Upper lobe of right lung (tissue), 1 donor: ENCODE measurements around the gene RPP30. TPM values are rescaled to one million over a fixed set of nuclear protein-coding genes. Genes with fewer than 3 reads are reported as not detected.

ENCODE experiments used
- ATAC-seq: fragments of 200-7000 bp; cut with Tn5 transposase; one replicate; pipeline ENCODE4 v1.9.1; 2020; ENCODE audit warnings: mild to moderate bottlenecking, moderate library complexity
- DNase-seq: peaks from one replicate; pipeline ENCODE4 v3.0.0-alpha.2; 2020
- H3K27ac ChIP-seq: fragments of 200-600 bp; one replicate; pipeline ENCODE4 v1.8.0; 2022
- H3K27me3 ChIP-seq: fragments of 200-600 bp; one replicate; pipeline ENCODE4 v1.8.0; 2022; ENCODE audit warnings: mild to moderate bottlenecking
- H3K36me3 ChIP-seq: fragments of 200-600 bp; one replicate; pipeline ENCODE4 v1.8.0; 2022
- H3K4me1 ChIP-seq: fragments of 200-600 bp; one replicate; pipeline ENCODE4 v1.8.0; 2022
- H3K4me3 ChIP-seq: fragments of 200-600 bp; one replicate; pipeline ENCODE4 v1.8.0; 2022; ENCODE audit warnings: mild to moderate bottlenecking
- H3K9me3 ChIP-seq: fragments of 200-600 bp; one replicate; pipeline ENCODE4 v1.8.0; 2022
- intact Hi-C: fragments of 100-400 bp; cut with DNase I; formaldehyde crosslinking; loops from one replicate; pipeline ENCODE4 v1.11.0; 2022
- total RNA-seq: library from RNA; stranded (reverse); fragmentation: NEBNext Ultra II Directional; extraction: Animal tissue kit (Norgen Biotek cat#: 25700); gene quantifications from one replicate; pipeline ENCODE4 v1.2.1, GENCODE V29; 2021
- TF ChIP-seq, protein P1 (sequence below): fragments of 200-600 bp; IDR thresholded peaks from one replicate; pipeline ENCODE4 v1.8.0; 2022; ENCODE audit warnings: antibody characterized with exemption
- donor health status: DM: no; HTN: yes; CAD: no; lungs with severe emphysema.

Gene RPP30
- total RNA-seq, 1 donor from 2014 or later: 26.1 TPM

DNA sequence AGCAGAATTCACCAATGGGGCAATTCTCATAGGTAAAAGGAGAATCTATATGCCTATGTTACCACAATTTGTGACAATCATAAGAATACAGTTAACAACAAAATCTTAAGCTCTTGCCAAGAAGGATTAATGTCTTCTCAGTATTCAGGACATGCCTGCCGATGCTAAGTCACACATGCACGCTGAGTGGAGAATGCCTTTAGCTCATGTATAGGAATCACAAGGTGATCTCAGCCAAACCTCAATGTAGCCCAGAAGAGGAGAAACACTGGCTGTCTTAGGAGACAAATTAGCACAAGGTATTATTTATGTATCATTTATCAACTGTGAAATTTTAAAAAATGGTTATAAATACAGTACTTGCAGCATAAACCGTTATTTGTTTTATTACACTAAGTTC lies 16.6 kb upstream of the RPP30 start:
- no peaks in the 10 kb centered on the region for H3K9me3 ChIP-seq
- TF ChIP-seq, protein P1, sequence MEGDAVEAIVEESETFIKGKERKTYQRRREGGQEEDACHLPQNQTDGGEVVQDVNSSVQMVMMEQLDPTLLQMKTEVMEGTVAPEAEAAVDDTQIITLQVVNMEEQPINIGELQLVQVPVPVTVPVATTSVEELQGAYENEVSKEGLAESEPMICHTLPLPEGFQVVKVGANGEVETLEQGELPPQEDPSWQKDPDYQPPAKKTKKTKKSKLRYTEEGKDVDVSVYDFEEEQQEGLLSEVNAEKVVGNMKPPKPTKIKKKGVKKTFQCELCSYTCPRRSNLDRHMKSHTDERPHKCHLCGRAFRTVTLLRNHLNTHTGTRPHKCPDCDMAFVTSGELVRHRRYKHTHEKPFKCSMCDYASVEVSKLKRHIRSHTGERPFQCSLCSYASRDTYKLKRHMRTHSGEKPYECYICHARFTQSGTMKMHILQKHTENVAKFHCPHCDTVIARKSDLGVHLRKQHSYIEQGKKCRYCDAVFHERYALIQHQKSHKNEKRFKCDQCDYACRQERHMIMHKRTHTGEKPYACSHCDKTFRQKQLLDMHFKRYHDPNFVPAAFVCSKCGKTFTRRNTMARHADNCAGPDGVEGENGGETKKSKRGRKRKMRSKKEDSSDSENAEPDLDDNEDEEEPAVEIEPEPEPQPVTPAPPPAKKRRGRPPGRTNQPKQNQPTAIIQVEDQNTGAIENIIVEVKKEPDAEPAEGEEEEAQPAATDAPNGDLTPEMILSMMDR: no peak
- no peak overlapping the region for H3K27ac ChIP-seq
- intact Hi-C loops: no loop called here
- no peaks in the 10 kb centered on the region for H3K36me3 ChIP-seq
- peaks cover 10% of the 10 kb centered on the region for H3K4me1 ChIP-seq
- DNase-seq: no peak
- ATAC-seq: no peak
- H3K27me3 ChIP-seq: peaks cover 64% of the 10 kb centered on the region
- no peak overlapping the region for H3K4me3 ChIP-seq

DNA sequence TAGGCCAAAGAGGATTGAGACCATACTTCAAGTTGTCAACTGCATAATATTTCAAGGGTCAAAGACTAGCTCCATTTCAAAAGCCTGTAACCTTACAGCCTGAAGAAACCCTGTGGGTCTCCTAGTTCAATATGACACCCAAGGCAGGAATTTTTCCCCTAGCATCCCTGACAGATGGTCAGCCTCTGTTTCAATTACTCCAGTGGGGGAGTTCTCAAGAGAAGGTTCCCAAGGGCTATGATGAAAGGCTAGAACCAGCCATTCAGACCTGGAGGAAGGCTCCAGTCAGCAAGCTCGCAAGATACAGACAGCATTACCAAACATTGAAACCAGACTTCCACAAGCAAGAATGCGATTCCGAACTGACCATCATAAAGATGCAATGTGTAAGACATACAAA lies 15.5 kb upstream of the RPP30 start:
- intact Hi-C loops: no loop called here
- ATAC-seq: no peak
- Histone ChIP-seq H3K27ac (no peak overlapping the region), H3K36me3 (no peaks in the 10 kb centered on the region), H3K9me3 (no peaks in the 10 kb centered on the region), H3K4me3 (no peak overlapping the region), H3K27me3 (peaks cover 61% of the 10 kb centered on the region), H3K4me1 (peaks cover 10% of the 10 kb centered on the region)
- no peak for DNase-seq
- TF ChIP-seq, protein P1: no peak

DNA sequence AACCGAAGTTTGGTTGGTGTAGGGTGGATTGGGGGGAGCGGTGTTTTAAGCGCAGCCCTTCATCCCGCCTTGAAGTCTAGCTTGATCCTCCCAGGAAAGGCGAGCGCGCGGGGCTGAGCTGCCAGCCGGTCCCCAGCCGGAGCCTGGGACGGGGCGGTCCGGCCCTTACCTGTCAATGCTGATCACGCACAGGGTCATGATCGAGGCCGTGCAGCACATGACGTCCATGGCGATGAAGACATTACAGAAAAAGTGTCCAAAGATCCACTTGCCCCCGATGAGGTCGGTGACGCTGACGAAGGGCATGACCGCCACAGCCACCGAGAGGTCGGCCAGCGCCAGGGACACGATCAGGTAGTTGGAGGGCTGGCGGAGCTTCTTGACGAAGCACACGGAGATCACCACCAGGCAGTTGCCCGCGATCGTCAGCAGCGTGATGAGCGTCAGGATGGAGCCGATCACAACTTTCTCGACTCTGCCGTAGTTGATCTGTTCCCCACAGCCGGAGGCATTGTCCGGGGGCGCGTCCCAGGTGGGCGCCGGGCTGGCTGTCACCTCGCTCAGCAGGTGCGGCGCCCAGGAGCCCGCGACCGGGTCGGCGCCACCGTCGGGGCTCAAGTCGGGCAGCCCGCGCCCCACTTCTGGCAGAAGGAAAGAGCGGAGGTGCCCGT lies 14.7 kb upstream of the RPP30 start:
- no peak for DNase-seq
- Histone ChIP-seq H3K27ac (peak overlapping the region; percentile 24), H3K9me3 (no peaks in the 10 kb centered on the region), H3K36me3 (no peaks in the 10 kb centered on the region), H3K4me1 (peaks cover 10% of the 10 kb centered on the region), H3K27me3 (peaks cover 54% of the 10 kb centered on the region), H3K4me3 (peak overlapping the region; percentile 65)
- intact Hi-C loops: no loop called here
- TF ChIP-seq, protein P1: no peak
- ATAC-seq: peak; percentile 12

DNA sequence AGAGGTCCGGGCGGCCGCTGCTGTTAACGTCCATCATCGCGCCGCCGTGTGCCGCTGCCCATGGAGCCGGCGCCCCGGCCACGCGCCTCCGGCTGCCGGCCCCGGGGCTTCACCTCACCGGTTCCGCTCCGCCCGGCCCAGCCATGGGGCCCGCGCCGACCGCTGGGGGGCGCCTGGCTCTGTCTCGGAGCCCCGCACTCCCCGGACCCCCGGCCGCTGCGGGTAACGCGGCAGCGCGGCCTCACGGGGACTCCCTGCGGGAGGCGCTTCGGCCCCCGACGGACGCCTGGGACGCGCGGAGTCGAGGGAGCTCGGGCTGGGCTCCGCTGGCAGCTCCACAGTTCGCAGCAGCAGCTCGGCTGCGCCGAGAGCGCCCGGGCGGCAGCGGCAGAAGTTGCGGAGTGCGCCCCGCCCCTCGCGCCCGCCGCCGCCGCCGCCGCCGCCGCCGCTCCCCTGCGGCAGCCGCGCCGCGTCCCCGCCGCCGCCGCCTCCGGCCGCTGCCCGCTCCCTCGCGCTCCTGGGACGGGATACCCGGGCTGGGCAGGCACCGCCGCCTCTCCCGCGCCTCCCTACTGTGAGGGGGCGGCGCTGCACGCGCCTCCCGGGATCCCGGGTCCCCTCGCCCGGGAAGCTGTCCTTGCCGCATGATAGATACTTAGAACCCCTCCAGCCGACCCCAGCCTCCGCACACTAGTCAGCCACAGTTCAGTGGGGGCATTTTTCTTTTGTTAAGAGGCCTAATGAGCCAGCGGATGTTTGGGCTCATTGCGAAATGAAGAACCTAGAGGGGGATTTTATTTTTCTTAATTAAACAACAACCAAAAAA lies 13.9 kb upstream of the RPP30 start, which contains the start of gene HTR7:
Gene HTR7, minus strand, starts transcription at position 405 of the 826 bp plus-strand sequence. Its CDS starts 368 bp downstream, at position 37.
- no peaks in the 10 kb centered on the region for H3K36me3 ChIP-seq
- peak within 1 kb of the TSS; percentile 65 for H3K4me3 ChIP-seq
- ATAC-seq (peak; percentile 93), DNase-seq (peak; percentile 84)
- peaks cover 46% of the 10 kb centered on the region for H3K27me3 ChIP-seq
- H3K4me1 ChIP-seq: peaks cover 10% of the 10 kb centered on the region
- TF ChIP-seq, protein P1: peak; percentile 58
- H3K9me3 ChIP-seq: no peaks in the 10 kb centered on the region
- H3K27ac ChIP-seq: peak within 1 kb of the TSS; percentile 42
- intact Hi-C loops: no loop called here

DNA sequence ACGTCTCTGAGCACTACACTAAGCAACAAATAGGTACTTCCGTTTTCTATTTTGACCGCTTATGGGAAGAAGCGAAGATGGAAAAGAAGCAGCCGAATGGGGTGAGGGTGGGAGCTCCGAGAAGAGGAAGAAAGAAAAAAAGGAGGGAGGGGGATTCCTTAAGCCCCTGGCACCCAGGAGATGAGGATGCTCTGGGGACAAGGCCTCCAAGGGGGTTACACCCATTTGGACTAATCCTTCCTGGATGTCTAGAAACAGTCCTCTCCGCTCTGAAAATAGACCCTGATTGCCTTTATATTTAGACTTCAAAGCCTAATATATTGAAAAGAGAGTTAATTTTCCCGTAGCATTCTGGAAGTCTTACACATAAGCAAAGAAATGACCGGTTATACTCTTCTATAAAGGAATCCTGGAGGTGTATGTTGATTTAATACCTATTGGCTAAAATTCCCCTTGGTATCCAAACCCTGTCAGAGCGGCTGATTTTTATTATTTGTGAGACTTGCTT lies 13.3 kb upstream of the RPP30 start:
- no peaks in the 10 kb centered on the region for H3K36me3 ChIP-seq
- intact Hi-C loops: no loop called here
- no peaks in the 10 kb centered on the region for H3K9me3 ChIP-seq
- H3K4me1 ChIP-seq: peaks cover 10% of the 10 kb centered on the region
- DNase-seq (no peak), ATAC-seq (no peak)
- TF ChIP-seq, protein P1: no peak
- peak overlapping the region; percentile 42 for H3K27ac ChIP-seq
- H3K4me3 ChIP-seq: peak overlapping the region; percentile 65
- peaks cover 44% of the 10 kb centered on the region for H3K27me3 ChIP-seq
